Suprapubic skin (tissue), 4 donors: ENCODE measurements around the gene HNRNPUL2. TPM values are rescaled to one million over a fixed set of nuclear protein-coding genes. Genes with fewer than 3 reads are reported as not detected.

Source experiments
- DNase-seq, 2 donors: peaks; one replicate each; pipeline ENCODE4 v3.0.0-alpha.2; 2019; ENCODE audit warnings: low spot score in 2 of 2
- H3K27ac ChIP-seq: fragments of 200-600 bp; sonication (generic); one replicate; pipeline ENCODE4 v1.5.1; 2019
- H3K27me3 ChIP-seq: fragments of 200-600 bp; sonication (generic); one replicate; pipeline ENCODE4 v1.5.1; 2019
- H3K36me3 ChIP-seq: fragments of 200-600 bp; sonication (generic); one replicate; pipeline ENCODE4 v1.5.1; 2019
- H3K4me1 ChIP-seq: fragments of 200-600 bp; sonication (generic); one replicate; pipeline ENCODE4 v1.5.1; 2019
- H3K4me3 ChIP-seq: fragments of 200-600 bp; sonication (generic); one replicate; pipeline ENCODE4 v1.5.1; 2019; ENCODE audit warnings: mild to moderate bottlenecking
- H3K9me3 ChIP-seq: fragments of 200-600 bp; sonication (generic); one replicate; pipeline ENCODE4 v1.5.1; 2019
- CTCF ChIP-seq, 2 donors: fragments of 200-600 bp in 1 of 2; fragments of 450-650 bp in 1 of 2; sonication (generic) in 1 of 2; IDR thresholded peaks; one replicate each; pipeline ENCODE4 v1.5.1; 2016 to 2019; ENCODE audit warnings: antibody characterized with exemption in 2 of 2, mild to moderate bottlenecking in 1 of 2, moderate library complexity in 1 of 2
- EP300 ChIP-seq: sonication (generic); formaldehyde crosslinking; IDR thresholded peaks from one replicate; pipeline ENCODE4 v1.6.1; 2017; ENCODE audit warnings: antibody characterized with exemption
- WGBS: methylation state at CpG from one replicate; pipeline ENCODE4 v1.1.5; 2018; 5-methylcytosine and 5-hydroxymethylcytosine counted together
- total RNA-seq, 4 donors: library from RNA; depleted of rRNA; stranded (reverse); fragments of >200 nt; gene quantifications; one replicate each; pipeline ENCODE4 v1.1.0, GENCODE V29; 2016

HNRNPUL2 gene
- total RNA-seq, 4 donors from 2014 or later = 21.1 to 51.5 (median 33.6) TPM

GRCh38 chr11:62664405-62665074 lies 62.7 kb downstream of the HNRNPUL2 start:
- DNase-seq = no peak
- H3K9me3 ChIP-seq = no peaks in the 10 kb centered on the region
- H3K27ac ChIP-seq = peak overlapping the region; percentile 88
- H3K4me1 ChIP-seq = peaks cover 39% of the 10 kb centered on the region
- no peaks in the 10 kb centered on the region for H3K27me3 ChIP-seq
- H3K4me3 ChIP-seq = peak overlapping the region; percentile 69
- WGBS = 7% methylated on average over 18 of the region's 36 CpGs
- H3K36me3 ChIP-seq = peaks cover 20% of the 10 kb centered on the region
- no peak for TF ChIP-seq EP300
- no peak for TF ChIP-seq CTCF (IDR thresholded peaks at IDR 0.05)

Other genes starting within 250 kb of the HNRNPUL2 start
- 1,000 to 10,000 TPM; 1,174 to 1,475 (median 1,322) TPM for gene AHNAK, start 180.7 kb downstream of the HNRNPUL2 start, total RNA-seq
- gene EEF1G, start 153.6 kb downstream of the HNRNPUL2 start, total RNA-seq = 1,000 to 10,000 TPM; 1,221 to 2,946 (median 2,495) TPM
- 10 to 100 TPM in 3 of 4 donors, 1 to 10 TPM in 1; 8.0 to 16.3 (median 12.5) TPM for gene TUT1, start 135.9 kb downstream of the HNRNPUL2 start, total RNA-seq
- gene MTA2, start 125.6 kb downstream of the HNRNPUL2 start, total RNA-seq = 100 to 1,000 TPM; 107 to 125 (median 110) TPM
- gene EML3, start 114.7 kb downstream of the HNRNPUL2 start, total RNA-seq = 10 to 100 TPM; 43.1 to 74.8 (median 55.8) TPM
- 1 to 10 TPM in 3 of 4 donors, under 1 TPM in 1; 0.80 to 4.9 (median 2.3) TPM for gene ROM1, start 114.2 kb downstream of the HNRNPUL2 start, total RNA-seq
- gene B3GAT3, start 105.5 kb downstream of the HNRNPUL2 start, total RNA-seq = 10 to 100 TPM; 29.9 to 54.1 (median 40.6) TPM
- 100 to 1,000 TPM in 2 of 4 donors, 10 to 100 TPM in 2; 76.0 to 118 (median 102) TPM for gene GANAB, start 80.8 kb downstream of the HNRNPUL2 start, total RNA-seq
- 10 to 100 TPM; 17.7 to 35.1 (median 31.4) TPM for gene INTS5, start 74.2 kb downstream of the HNRNPUL2 start, total RNA-seq
- gene C11orf98, start 62.2 kb downstream of the HNRNPUL2 start, total RNA-seq = 10 to 100 TPM; 12.8 to 29.3 (median 25.7) TPM
- gene CSKMT, start 62.1 kb downstream of the HNRNPUL2 start, total RNA-seq = 1 to 10 TPM; 2.8 to 6.0 (median 4.2) TPM
- 10 to 100 TPM in 2 of 4 donors, 1 to 10 TPM in 2; 9.1 to 12.4 (median 9.8) TPM for gene UQCC3, start 55.8 kb downstream of the HNRNPUL2 start, total RNA-seq
- 1 to 10 TPM; 1.7 to 8.7 (median 3.3) TPM for gene LBHD1, start 55.2 kb downstream of the HNRNPUL2 start, total RNA-seq
- 100 to 1,000 TPM; 125 to 194 (median 143) TPM for gene UBXN1, start 48.4 kb downstream of the HNRNPUL2 start, total RNA-seq
- gene LRRN4CL, start 37.9 kb downstream of the HNRNPUL2 start, total RNA-seq = 1 to 10 TPM; 3.3 to 7.6 (median 5.9) TPM
- 10 to 100 TPM; 28.9 to 76.3 (median 59.3) TPM for gene BSCL2, start 20.0 kb downstream of the HNRNPUL2 start, total RNA-seq
- gene GNG3, start 19.8 kb downstream of the HNRNPUL2 start, total RNA-seq = under 1 TPM in 1 of 4 donors, not detected in 3; 0.68 TPM
- gene TTC9C, start 1.0 kb upstream of the HNRNPUL2 start, total RNA-seq = 10 to 100 TPM; 16.3 to 42.3 (median 31.7) TPM
- 10 to 100 TPM; 10.9 to 32.2 (median 14.3) TPM for gene ZBTB3, start 26.7 kb upstream of the HNRNPUL2 start, total RNA-seq
- 100 to 1,000 TPM in 1 of 4 donors, 10 to 100 TPM in 3; 46.9 to 117 (median 52.1) TPM for gene POLR2G, start 34.1 kb upstream of the HNRNPUL2 start, total RNA-seq
- 10 to 100 TPM; 10.2 to 48.7 (median 21.9) TPM for gene TAF6L, start 43.9 kb upstream of the HNRNPUL2 start, total RNA-seq
- 10 to 100 TPM; 37.6 to 72.6 (median 59.8) TPM for gene TMEM179B, start 59.9 kb upstream of the HNRNPUL2 start, total RNA-seq
- 10 to 100 TPM; 15.9 to 30.2 (median 23.4) TPM for gene TMEM223, start 64.5 kb upstream of the HNRNPUL2 start, total RNA-seq
- 100 to 1,000 TPM in 3 of 4 donors, 10 to 100 TPM in 1; 88.1 to 156 (median 115) TPM for gene NXF1, start 78.0 kb upstream of the HNRNPUL2 start, total RNA-seq
- gene STX5, start 104.6 kb upstream of the HNRNPUL2 start, total RNA-seq = 10 to 100 TPM; 26.8 to 47.8 (median 43.2) TPM
- gene TEX54, start 105.4 kb upstream of the HNRNPUL2 start, total RNA-seq = not detected
- gene WDR74, start 112.1 kb upstream of the HNRNPUL2 start, total RNA-seq = 10 to 100 TPM; 63.3 to 79.8 (median 70.3) TPM
- gene SLC3A2, start 153.4 kb upstream of the HNRNPUL2 start, total RNA-seq = 100 to 1,000 TPM; 170 to 234 (median 198) TPM
- 1 to 10 TPM; 2.5 to 5.4 (median 4.5) TPM for gene CHRM1, start 193.9 kb upstream of the HNRNPUL2 start, total RNA-seq